Tibial nerve (tissue), 4 donors: Measurements from ENCODE around the gene NUDCD2. TPM values are rescaled to one million over a fixed set of nuclear protein-coding genes. Genes with fewer than 3 reads are reported as not detected.

Source experiments
- DNase-seq, 2 donors: peaks; one replicate each; pipeline ENCODE4 v3.0.0-alpha.2; 2019; ENCODE audit warnings: low spot score in 2 of 2
- H3K27ac ChIP-seq, 4 donors: fragments of 200-600 bp; sonication (generic) in 3 of 4; one replicate each; pipeline ENCODE4 v1.5.1; 2017 to 2019; ENCODE audit warnings: mild to moderate bottlenecking in 1 of 4
- H3K27me3 ChIP-seq, 2 donors: fragments of 200-600 bp; sonication (generic) in 1 of 2; one replicate each; pipeline versions ENCODE4 v1.5.1 to v1.6.0; 2017 to 2019
- H3K36me3 ChIP-seq, 3 donors: fragments of 200-600 bp; sonication (generic); one replicate each; pipeline ENCODE4 v1.5.1; 2018 to 2019
- H3K4me1 ChIP-seq, 4 donors: fragments of 200-600 bp; sonication (generic) in 3 of 4; one replicate each; pipeline ENCODE4 v1.5.1; 2017 to 2019
- H3K4me3 ChIP-seq, 4 donors: fragments of 200-600 bp; sonication (generic) in 3 of 4; one replicate each; pipeline ENCODE4 v1.5.1; 2017 to 2019; ENCODE audit warnings: mild to moderate bottlenecking in 1 of 4, moderate library complexity in 1 of 4
- H3K9me3 ChIP-seq, 4 donors: fragments of 200-600 bp; sonication (generic) in 3 of 4; one replicate each; pipeline ENCODE4 v1.5.1; 2017 to 2019
- EP300 ChIP-seq, 2 donors: sonication (generic); formaldehyde crosslinking; IDR thresholded peaks; one replicate each; pipeline ENCODE4 v1.6.1; 2017; ENCODE audit warnings: antibody characterized with exemption in 2 of 2, mild to moderate bottlenecking in 1 of 2
- POLR2A ChIP-seq, 2 donors: fragments of 450-650 bp; IDR thresholded peaks; one replicate each; pipeline ENCODE4 v1.6.1; 2017; ENCODE audit warnings: antibody characterized with exemption in 2 of 2, mild to moderate bottlenecking in 2 of 2, moderate library complexity in 2 of 2
- WGBS, 2 donors: methylation state at CpG; one replicate each; pipeline ENCODE4 v1.1.5; 2018; 5-methylcytosine and 5-hydroxymethylcytosine counted together
- total RNA-seq, 4 donors: library from RNA; depleted of rRNA; stranded (reverse); fragments of >200 nt; gene quantifications; one replicate each; pipeline ENCODE4 v1.1.0, GENCODE V29; 2016
- TF ChIP-seq, protein P1 (sequence below), 5 experiments: fragments of 200-600 bp in 3 of 5; fragments of 450-650 bp in 2 of 5; sonication (generic) in 3 of 5; IDR thresholded peaks; one replicate each; pipeline ENCODE4 v1.5.1; 2016 to 2019; ENCODE audit warnings: antibody characterized with exemption in 5 of 5, mild to moderate bottlenecking in 3 of 5, moderate library complexity in 2 of 5

Gene NUDCD2
- total RNA-seq, 4 donors from 2014 or later: 4.6 to 14.5 (median 5.5) TPM

DNA sequence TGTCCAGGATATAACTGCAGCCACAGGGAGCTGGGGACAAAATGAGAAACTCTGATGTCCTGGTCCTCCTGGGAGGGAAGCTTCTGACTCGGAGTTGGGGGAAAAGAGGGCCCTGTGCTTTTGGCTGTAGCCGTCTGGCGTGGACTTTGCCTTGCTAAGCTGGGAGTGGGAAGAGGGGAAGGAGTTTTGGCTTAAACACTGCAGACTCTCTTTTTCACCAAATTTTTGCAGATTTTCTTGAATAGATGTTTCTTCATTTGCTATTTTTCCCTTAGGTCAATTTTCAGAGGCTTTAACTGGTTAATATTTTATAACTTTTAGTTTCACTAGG lies 29.8 kb upstream of the NUDCD2 start:
- Histone ChIP-seq H3K27ac (no peak overlapping the region), H3K27me3 (no peaks in the 10 kb centered on the region), H3K36me3 (no peaks in the 10 kb centered on the region), H3K4me1 (no peaks in the 10 kb centered on the region), H3K9me3 (no peaks in the 10 kb centered on the region), H3K4me3 (no peak overlapping the region)
- DNase-seq: no peak
- TF ChIP-seq, protein P1, sequence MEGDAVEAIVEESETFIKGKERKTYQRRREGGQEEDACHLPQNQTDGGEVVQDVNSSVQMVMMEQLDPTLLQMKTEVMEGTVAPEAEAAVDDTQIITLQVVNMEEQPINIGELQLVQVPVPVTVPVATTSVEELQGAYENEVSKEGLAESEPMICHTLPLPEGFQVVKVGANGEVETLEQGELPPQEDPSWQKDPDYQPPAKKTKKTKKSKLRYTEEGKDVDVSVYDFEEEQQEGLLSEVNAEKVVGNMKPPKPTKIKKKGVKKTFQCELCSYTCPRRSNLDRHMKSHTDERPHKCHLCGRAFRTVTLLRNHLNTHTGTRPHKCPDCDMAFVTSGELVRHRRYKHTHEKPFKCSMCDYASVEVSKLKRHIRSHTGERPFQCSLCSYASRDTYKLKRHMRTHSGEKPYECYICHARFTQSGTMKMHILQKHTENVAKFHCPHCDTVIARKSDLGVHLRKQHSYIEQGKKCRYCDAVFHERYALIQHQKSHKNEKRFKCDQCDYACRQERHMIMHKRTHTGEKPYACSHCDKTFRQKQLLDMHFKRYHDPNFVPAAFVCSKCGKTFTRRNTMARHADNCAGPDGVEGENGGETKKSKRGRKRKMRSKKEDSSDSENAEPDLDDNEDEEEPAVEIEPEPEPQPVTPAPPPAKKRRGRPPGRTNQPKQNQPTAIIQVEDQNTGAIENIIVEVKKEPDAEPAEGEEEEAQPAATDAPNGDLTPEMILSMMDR (IDR thresholded peaks at IDR 0.05): no peak
- no peak for TF ChIP-seq EP300 (IDR thresholded peaks at IDR 0.05)
- TF ChIP-seq POLR2A (IDR thresholded peaks at IDR 0.05): no peak
- 91 to 98% methylated on average over 3 of the region's 3 CpGs for WGBS, 2 donors

DNA sequence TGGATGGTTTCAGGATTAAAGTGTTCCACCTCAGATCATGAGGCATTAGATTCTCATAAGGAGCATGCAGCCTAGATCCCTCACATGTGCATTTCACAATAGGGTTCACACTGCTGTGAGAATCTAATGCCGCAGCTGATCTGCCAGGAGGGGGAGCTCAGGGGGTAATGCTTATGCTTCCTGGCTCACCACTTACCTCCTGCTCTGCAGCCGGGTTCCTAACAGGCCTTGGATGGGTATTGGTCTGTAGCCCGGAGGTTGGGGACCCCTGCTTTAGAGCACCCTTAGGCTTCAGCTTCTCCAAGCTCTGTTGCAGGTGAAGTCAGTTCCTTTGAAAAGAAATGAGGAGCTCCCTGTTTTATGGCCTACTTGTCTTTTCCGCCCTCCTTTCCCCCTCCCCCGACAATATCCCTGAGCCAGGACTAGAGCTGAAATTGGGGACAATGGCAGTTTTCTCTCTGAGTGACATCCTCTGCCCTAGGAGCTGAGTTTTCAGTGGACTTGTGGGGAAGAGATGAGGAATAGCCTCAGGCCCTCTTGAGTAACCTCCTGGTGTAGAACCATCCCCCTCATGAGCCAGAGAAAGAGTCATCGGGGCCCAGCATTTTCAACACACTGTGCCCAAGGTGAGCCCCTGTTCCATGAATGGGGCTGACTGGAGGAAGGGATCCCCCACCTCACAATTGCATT lies 29.3 kb upstream of the NUDCD2 start:
- no peaks in the 10 kb centered on the region for H3K27me3 ChIP-seq
- no peaks in the 10 kb centered on the region for H3K9me3 ChIP-seq
- WGBS, 2 donors: 72 to 80% methylated on average over 6 of the region's 6 CpGs
- H3K4me1 ChIP-seq: no peaks in the 10 kb centered on the region
- H3K4me3 ChIP-seq: no peak overlapping the region
- no peak overlapping the region for H3K27ac ChIP-seq
- no peaks in the 10 kb centered on the region for H3K36me3 ChIP-seq
- TF ChIP-seq EP300 (IDR thresholded peaks at IDR 0.05): no peak
- TF ChIP-seq, protein P1 (IDR thresholded peaks at IDR 0.05): no peak
- no peak for TF ChIP-seq POLR2A (IDR thresholded peaks at IDR 0.05)
- no peak for DNase-seq

DNA sequence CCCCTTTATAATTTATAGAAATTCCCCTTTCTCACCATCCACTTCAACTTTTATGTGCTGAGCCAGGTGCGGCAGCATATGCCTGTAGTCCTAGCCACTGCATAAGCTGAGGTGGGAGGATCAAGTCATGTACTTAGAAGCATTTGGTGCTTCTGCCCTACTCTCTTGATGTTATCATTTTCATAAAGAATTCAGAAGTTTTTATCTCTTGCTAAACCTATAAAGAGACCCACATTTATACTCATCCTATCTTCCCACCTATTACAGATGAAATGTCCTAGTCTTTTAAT lies 19.0 kb upstream of the NUDCD2 start:
- Histone ChIP-seq H3K36me3 (no peaks in the 10 kb centered on the region), H3K4me3 (no peak overlapping the region), H3K27ac (no peak overlapping the region), H3K9me3 (no peaks in the 10 kb centered on the region), H3K4me1 (no peaks in the 10 kb centered on the region), H3K27me3 (no peaks in the 10 kb centered on the region)
- WGBS, 2 donors: 94 to 100% methylated on average over 1 of the region's 1 CpG
- no peak for TF ChIP-seq POLR2A (IDR thresholded peaks at IDR 0.05)
- TF ChIP-seq, protein P1 (IDR thresholded peaks at IDR 0.05): no peak
- TF ChIP-seq EP300 (IDR thresholded peaks at IDR 0.05): no peak
- no peak for DNase-seq

DNA sequence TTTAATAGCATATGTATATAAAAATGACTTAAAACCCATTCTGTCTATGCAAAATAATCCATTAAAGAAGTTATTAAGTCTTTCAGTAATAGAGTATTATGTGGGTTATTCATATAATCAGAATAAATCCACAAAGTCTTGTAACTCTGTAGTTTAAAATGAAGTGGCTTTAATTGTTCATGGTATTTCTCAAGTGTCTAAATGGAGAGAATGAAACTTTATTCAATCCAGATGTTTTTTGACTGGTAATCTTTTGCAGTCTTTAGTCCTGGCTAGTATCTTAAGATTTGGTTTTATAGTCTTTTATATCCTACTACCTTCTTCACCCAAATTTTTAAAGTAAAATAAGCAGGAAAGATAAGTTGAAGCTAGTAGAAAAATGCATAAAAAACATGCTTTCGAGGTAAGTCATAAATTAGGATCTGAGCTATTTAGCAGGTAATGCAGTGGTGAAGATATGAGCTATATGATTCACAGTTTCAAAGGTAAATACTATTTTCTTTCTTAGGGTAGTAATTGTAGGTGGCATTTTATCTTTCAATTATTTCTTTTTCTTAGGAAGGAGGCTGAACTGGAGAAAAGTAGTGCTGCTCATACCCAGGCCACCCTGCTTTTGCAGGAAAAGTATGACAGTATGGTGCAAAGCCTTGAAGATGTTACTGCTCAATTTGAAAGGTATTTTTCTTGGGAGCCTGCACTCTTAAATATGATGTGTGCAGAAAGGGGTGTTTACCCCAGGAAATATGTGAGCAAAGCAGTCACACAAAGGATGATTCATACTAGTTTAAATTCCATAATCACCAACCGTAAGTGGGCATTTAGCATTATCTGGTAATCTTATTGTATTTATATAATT lies 18.5 kb upstream of the NUDCD2 start:
- no peaks in the 10 kb centered on the region for H3K27me3 ChIP-seq
- TF ChIP-seq POLR2A (IDR thresholded peaks at IDR 0.05) (no peak), EP300 (IDR thresholded peaks at IDR 0.05) (no peak)
- TF ChIP-seq, protein P1 (IDR thresholded peaks at IDR 0.05): no peak
- WGBS, 2 donors: 74% methylated on average over 2 of the region's 2 CpGs
- H3K27ac ChIP-seq: no peak overlapping the region
- H3K9me3 ChIP-seq: no peaks in the 10 kb centered on the region
- DNase-seq: no peak
- no peak overlapping the region for H3K4me3 ChIP-seq
- H3K36me3 ChIP-seq: no peaks in the 10 kb centered on the region
- no peaks in the 10 kb centered on the region for H3K4me1 ChIP-seq

DNA sequence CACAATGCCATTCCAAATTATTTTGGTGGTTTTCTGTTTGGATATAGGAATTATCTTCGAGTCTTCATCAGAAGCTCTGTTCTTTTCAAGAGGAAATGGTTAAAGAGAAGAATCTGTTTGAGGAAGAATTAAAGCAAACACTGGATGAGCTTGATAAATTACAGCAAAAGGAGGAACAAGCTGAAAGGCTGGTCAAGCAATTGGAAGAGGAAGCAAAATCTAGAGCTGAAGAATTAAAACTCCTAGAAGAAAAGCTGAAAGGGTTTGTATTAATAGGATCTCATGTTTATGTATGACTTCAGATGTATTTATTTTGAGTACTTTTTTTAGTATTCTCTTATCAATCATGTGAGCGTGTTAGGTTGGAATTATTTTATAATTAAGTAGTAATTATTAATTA lies 15.5 kb upstream of the NUDCD2 start:
- no peaks in the 10 kb centered on the region for H3K9me3 ChIP-seq
- 96% methylated on average over 2 of the region's 2 CpGs for WGBS, 2 donors
- no peaks in the 10 kb centered on the region for H3K4me1 ChIP-seq
- H3K4me3 ChIP-seq: no peak overlapping the region
- H3K27me3 ChIP-seq: no peaks in the 10 kb centered on the region
- DNase-seq: no peak
- H3K36me3 ChIP-seq: no peaks in the 10 kb centered on the region
- TF ChIP-seq POLR2A (IDR thresholded peaks at IDR 0.05) (no peak), EP300 (IDR thresholded peaks at IDR 0.05) (no peak)
- TF ChIP-seq, protein P1 (IDR thresholded peaks at IDR 0.05): no peak
- no peak overlapping the region for H3K27ac ChIP-seq
